Measurements from ENCODE around the gene BSN. TPM values are rescaled to one million over a fixed set of nuclear protein-coding genes. Genes with fewer than 3 reads are reported as not detected.

Gene BSN, protein sequence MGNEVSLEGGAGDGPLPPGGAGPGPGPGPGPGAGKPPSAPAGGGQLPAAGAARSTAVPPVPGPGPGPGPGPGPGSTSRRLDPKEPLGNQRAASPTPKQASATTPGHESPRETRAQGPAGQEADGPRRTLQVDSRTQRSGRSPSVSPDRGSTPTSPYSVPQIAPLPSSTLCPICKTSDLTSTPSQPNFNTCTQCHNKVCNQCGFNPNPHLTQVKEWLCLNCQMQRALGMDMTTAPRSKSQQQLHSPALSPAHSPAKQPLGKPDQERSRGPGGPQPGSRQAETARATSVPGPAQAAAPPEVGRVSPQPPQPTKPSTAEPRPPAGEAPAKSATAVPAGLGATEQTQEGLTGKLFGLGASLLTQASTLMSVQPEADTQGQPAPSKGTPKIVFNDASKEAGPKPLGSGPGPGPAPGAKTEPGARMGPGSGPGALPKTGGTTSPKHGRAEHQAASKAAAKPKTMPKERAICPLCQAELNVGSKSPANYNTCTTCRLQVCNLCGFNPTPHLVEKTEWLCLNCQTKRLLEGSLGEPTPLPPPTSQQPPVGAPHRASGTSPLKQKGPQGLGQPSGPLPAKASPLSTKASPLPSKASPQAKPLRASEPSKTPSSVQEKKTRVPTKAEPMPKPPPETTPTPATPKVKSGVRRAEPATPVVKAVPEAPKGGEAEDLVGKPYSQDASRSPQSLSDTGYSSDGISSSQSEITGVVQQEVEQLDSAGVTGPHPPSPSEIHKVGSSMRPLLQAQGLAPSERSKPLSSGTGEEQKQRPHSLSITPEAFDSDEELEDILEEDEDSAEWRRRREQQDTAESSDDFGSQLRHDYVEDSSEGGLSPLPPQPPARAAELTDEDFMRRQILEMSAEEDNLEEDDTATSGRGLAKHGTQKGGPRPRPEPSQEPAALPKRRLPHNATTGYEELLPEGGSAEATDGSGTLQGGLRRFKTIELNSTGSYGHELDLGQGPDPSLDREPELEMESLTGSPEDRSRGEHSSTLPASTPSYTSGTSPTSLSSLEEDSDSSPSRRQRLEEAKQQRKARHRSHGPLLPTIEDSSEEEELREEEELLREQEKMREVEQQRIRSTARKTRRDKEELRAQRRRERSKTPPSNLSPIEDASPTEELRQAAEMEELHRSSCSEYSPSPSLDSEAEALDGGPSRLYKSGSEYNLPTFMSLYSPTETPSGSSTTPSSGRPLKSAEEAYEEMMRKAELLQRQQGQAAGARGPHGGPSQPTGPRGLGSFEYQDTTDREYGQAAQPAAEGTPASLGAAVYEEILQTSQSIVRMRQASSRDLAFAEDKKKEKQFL (N-terminal part only)
- total RNA-seq = under 1 TPM; 0.37 to 0.81 (median 0.73) TPM

DNA sequence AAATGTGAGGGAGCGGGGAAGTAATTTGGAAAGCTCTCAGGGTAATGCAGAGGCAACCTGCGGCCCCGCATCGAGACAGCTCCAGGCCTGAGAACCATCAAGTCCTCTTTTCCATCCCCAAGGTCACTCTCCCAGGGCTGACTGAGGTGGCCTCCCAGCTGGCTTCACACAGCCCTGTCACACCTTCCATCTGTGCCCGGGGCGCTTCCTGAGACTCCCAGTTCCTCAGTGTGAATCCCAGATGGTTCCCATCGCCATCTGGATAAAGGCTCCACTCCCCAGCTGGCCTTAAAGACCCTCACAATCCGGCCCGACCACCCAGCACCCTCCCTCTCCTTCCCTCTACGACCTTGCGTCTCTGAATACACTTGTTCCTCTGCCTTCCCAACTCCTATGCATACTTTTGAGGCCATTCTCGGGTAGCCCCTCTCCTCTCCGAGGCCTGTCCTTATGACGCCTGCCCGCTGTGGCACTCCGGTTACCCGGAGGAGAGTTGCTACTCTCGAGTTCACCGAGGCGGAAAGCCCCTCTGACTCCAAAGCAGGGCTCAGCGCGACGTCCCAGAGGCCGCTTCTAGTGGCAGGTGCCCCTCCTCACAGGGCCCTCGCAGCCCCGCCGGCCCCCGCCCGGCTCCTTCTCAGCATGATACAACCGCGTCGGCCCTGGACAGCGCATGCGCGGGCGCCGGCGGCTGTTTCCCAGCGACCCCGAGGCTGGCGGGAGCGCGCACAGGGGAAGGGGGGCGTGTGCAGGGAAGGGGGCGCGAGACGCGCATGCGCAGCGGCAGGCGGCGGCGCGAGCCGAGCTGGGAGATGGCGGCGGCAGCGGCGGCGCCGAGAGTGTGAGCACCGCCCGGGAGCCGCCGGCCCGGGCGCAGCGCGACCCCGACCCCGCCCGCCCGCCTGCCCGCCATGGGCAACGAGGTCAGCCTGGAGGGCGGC, at the start of gene BSN:
TSS of gene BSN (plus strand) at position 786 of the 941 bp plus-strand sequence. CDS start at position 912, 126 bp downstream.
- H3K9me3 ChIP-seq = no peaks in the 10 kb centered on the region
- ATAC-seq = peak; percentile 93
- 0 to 1% methylated on average over 3 to 13 of the region's 76 CpGs for WGBS, 2 donors (ENCODE audit: low coverage in 1 of 2)
- H3K36me3 ChIP-seq = no peaks in the 10 kb centered on the region
- H3K4me3 ChIP-seq = peak within 1 kb of the TSS; percentile 56 to 61
- H3K27ac ChIP-seq = peak within 1 kb of the TSS in 3 of 4 donors; percentile 76 to 86 (median 79)
- H3K27me3 ChIP-seq = no peaks in the 10 kb centered on the region
- H3K4me1 ChIP-seq = peaks cover 2 to 19% (median 9%) of the 10 kb centered on the region in 3 donors
- TF ChIP-seq EP300 (IDR thresholded peaks at IDR 0.05) (no peak), POLR2AphosphoS5 (IDR thresholded peaks at IDR 0.05) (no peak), POLR2A (IDR thresholded peaks at IDR 0.05) (no peak)
- TF ChIP-seq, protein P1, sequence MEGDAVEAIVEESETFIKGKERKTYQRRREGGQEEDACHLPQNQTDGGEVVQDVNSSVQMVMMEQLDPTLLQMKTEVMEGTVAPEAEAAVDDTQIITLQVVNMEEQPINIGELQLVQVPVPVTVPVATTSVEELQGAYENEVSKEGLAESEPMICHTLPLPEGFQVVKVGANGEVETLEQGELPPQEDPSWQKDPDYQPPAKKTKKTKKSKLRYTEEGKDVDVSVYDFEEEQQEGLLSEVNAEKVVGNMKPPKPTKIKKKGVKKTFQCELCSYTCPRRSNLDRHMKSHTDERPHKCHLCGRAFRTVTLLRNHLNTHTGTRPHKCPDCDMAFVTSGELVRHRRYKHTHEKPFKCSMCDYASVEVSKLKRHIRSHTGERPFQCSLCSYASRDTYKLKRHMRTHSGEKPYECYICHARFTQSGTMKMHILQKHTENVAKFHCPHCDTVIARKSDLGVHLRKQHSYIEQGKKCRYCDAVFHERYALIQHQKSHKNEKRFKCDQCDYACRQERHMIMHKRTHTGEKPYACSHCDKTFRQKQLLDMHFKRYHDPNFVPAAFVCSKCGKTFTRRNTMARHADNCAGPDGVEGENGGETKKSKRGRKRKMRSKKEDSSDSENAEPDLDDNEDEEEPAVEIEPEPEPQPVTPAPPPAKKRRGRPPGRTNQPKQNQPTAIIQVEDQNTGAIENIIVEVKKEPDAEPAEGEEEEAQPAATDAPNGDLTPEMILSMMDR (IDR thresholded peaks at IDR 0.05) = no peak

DNA sequence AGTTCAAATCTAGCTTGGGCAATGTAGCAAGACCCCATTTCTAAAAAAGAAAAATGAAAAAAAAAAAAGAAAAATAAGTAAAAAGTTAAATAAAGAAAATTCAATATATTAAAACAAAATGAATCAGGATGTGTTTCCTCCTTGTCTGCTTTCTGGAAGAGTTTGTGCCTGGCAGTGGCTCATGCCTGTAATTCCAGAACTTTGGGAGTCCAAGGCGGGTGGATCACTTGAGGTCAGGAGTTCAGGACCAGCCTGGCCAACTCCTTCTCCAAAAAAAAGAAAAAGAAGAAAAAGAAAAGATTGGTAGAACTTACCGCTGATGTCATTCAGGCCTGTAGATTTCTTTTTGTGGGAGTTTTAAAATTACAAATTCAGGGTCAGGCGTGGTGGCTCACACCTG, 47.4 kb upstream of the BSN start:
- TF ChIP-seq POLR2A (IDR thresholded peaks at IDR 0.05) (no peak), POLR2AphosphoS5 (IDR thresholded peaks at IDR 0.05) (no peak), EP300 (IDR thresholded peaks at IDR 0.05) (no peak)
- TF ChIP-seq, protein P1 (IDR thresholded peaks at IDR 0.05) = no peak
- Histone ChIP-seq H3K4me1 (peaks cover 0 to 15% (median 0%) of the 10 kb centered on the region in 3 donors), H3K36me3 (peaks cover 0 to 18% of the 10 kb centered on the region in 2 donors), H3K4me3 (no peak overlapping the region), H3K27me3 (no peaks in the 10 kb centered on the region), H3K9me3 (no peaks in the 10 kb centered on the region), H3K27ac (no peak overlapping the region)
- WGBS, 2 donors (ENCODE audit: low coverage in 1 of 2) = 60 to 77% methylated on average over 1 to 3 of the region's 3 CpGs
- no peak for ATAC-seq

DNA sequence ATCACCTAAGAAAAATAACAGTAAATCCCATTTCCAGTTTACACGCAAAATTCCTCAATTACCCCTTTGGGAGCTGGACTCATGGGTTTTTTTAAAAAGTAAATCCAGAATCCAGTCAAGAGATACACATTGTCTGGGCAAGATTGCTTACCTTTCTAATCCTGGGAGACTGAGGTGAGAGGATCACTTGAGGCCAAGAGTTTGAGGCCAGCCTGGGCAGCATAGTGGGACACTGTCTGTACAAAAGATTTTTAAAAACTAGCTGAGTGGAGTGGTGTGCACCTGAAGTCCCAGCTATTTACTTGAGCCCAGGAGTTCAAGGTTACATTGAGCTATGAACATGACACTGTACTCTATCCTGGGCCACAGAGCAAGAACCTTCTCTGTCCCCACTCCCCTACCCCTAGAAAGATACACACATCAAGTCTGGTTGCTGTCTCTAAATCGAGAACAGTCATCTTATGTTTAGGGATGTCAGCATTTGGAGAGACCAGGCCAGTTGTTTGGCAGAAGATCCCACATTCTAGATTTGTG, 45.2 kb upstream of the BSN start:
- H3K4me1 ChIP-seq = peaks cover 0 to 11% (median 0%) of the 10 kb centered on the region in 3 donors
- H3K36me3 ChIP-seq = peaks cover 0 to 40% of the 10 kb centered on the region in 2 donors
- H3K4me3 ChIP-seq = no peak overlapping the region
- WGBS, 2 donors (ENCODE audit: low coverage in 1 of 2) = 33 to 38% methylated on average over 2 of the region's 2 CpGs
- H3K27ac ChIP-seq = no peak overlapping the region
- no peaks in the 10 kb centered on the region for H3K27me3 ChIP-seq
- no peaks in the 10 kb centered on the region for H3K9me3 ChIP-seq
- TF ChIP-seq, protein P1 (IDR thresholded peaks at IDR 0.05) = no peak
- TF ChIP-seq POLR2AphosphoS5 (IDR thresholded peaks at IDR 0.05) (no peak), POLR2A (IDR thresholded peaks at IDR 0.05) (no peak), EP300 (IDR thresholded peaks at IDR 0.05) (no peak)
- no peak for ATAC-seq

DNA sequence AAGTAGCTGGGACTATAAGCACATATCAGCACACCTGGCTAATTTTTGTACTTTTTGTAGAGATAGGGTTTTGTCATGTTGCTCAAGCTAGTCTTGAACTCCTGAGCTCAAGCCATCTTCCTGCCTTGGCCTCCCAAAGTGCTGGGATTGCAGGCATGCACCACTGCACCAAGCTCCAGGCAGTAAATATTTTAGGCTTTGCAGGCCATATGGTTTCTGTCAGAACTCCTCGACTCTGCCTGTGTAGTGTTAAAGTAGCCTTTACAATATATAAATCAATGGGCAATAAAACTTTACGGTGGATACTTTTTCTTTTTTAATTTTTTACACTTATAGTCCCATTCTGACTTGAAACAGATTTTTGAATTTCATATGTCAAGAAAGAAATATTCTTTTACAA, 42.6 kb upstream of the BSN start:
- 20 to 57% methylated on average over 1 to 2 of the region's 2 CpGs for WGBS, 2 donors (ENCODE audit: low coverage in 1 of 2)
- H3K9me3 ChIP-seq = no peaks in the 10 kb centered on the region
- no peak for TF ChIP-seq POLR2A (IDR thresholded peaks at IDR 0.05)
- TF ChIP-seq, protein P1 (IDR thresholded peaks at IDR 0.05) = no peak
- TF ChIP-seq EP300 (IDR thresholded peaks at IDR 0.05) = no peak
- no peak for TF ChIP-seq POLR2AphosphoS5 (IDR thresholded peaks at IDR 0.05)
- no peak overlapping the region for H3K27ac ChIP-seq
- no peak for ATAC-seq
- H3K27me3 ChIP-seq = no peaks in the 10 kb centered on the region
- H3K36me3 ChIP-seq = peaks cover 0 to 63% of the 10 kb centered on the region in 2 donors
- no peak overlapping the region for H3K4me3 ChIP-seq
- peaks cover 0 to 11% (median 0%) of the 10 kb centered on the region in 3 donors for H3K4me1 ChIP-seq

All from gastroesophageal sphincter (tissue), 4 donors.